GM19238 (cell line): ENCODE results near the gene ASTN1.
"Not testable (repeated sequence)": the region's sequence is repeated elsewhere in the genome, so short reads cannot be mapped to it uniquely, and the experiment has no call there.

ENCODE experiments used
- DNase-seq: peaks from one replicate; pipeline ENCODE4 v3.0.0; 2011; ENCODE audit warnings: low spot score; ENCODE audit not compliant: insufficient read length

Gene ASTN1

DNA sequence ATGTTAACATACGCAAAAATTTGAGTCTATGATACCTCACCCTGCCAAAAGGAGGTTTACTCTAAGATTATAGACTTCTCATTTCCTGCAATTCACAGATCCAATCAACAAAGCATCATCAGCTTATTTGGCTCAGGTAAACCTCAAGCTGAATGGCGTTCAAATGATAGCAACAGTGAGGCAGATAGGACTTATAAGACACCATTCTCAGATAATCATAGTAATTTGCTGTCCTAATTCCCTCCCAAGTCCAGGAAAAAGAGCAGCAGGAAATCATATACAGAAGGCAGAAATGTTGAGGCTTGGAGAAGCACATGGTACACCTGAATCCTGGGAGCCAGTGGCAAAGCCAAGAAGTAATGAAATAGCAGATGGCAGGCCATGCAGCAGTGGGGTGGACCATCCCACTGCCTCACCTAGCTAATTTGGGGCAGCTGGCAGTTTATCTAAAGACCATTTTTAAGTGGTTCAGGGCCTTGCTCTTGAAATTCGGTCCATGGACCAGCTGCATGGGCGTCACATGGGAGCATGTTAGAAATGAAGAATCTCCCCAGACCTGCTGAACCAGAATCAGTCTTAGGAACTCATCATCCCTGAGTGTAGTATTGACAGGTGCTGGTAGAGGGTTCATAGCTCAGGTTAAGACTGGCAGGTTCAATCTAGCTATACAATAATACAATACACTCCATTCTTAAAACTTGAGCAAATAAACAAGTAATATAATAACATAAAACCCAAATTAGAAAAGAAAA, 57.7 kb downstream of the ASTN1 start:
- DNase-seq = no peak

DNA sequence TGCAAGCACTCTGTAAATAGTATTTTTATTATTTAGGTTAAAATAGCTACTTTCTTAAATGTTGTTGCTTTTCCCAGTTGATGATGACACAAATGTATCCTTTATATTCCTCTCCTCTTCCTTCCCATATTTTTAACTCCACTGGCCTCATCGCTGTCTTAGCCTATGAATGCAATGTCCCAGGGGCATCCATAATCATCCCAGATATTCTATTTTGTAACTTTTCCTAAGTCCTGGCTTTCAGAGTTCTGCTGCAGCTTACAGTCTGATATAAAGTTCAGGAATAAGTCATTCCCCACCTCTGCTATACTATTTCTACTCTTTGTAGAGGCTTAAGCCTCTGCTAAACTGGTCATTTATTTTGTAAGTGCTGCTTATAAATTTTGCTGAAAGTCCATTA, 58.3 kb downstream of the ASTN1 start:
- no peak for DNase-seq

DNA sequence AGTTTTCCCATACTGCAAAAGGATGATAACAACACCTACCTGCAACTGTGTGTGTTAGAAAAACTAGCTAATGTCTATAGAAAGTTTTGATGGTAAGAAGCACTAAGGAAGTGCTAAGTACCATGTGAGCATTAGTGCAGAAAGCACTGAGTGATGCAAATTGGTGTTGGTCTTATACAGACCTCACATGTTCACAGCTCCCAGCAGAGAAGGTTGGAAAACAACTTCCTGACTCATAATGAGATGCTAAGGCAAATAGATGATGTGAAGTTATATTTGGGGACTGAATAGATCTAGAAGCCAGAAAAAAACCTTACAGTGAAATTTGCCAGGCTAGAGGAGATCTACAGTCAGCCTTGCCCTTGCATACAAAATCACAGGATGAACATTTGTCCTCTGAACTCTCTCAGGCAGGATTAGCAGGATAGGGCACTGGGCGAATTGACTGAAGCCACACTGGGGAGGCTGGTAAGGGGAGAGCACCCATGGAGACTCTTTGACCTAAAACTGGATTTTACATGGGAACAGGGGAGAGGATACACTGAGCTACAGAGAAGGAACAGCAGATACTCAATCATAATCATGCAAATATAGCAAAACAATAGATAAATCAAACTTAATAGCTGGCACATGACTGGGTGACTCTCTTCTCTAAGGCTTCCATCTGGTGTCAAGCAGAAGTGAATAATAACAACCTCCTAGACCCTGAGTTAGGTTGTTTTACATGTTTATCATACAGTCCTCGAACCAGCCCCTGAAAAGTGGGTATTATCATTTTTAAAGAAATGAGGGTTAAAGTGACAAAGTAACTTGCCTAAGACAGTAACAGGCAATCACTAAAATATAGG, 61.3 kb downstream of the ASTN1 start:
- DNase-seq = no peak

DNA sequence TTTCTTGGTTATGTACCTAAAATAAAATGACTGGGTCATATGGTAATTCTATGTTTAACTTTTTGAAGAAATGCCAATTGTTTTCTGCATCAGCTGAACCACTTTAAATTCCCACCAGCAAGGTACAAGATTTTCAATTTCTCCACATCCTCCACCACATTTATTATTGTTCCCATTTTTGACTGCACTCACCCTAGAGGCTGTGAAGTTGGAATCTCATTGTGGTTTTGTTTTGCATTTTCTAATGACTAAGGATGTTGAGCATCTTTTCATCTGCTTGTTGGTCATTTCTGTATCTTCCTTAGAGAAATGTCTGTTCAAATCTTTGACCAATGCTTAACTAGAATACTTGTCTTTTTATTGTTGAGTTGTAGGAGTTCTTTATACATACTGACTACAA, 72.5 kb downstream of the ASTN1 start:
- no peak for DNase-seq

DNA sequence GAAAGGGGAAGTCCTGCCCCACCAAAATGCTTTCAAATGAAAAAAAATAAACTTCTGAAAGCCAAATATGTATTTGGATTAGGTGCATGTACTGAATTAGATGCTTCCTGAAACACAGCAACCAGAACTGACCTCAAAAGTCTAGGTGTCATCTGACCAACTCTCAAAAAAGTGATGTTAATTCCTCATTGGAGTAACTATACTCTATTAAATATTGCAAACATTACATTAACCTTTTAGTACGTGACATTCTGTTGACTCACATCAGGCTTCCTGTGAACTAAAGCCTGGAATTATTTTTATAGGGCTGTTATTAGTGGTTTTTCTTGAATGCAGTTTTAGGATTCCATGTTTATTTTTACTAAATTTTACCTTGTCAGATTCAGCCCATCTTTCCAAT, 73.5 kb downstream of the ASTN1 start:
- DNase-seq = no peak

GRCh38 chr1:177088966-177089365, 75.5 kb downstream of the ASTN1 start:
- no peak for DNase-seq

DNA sequence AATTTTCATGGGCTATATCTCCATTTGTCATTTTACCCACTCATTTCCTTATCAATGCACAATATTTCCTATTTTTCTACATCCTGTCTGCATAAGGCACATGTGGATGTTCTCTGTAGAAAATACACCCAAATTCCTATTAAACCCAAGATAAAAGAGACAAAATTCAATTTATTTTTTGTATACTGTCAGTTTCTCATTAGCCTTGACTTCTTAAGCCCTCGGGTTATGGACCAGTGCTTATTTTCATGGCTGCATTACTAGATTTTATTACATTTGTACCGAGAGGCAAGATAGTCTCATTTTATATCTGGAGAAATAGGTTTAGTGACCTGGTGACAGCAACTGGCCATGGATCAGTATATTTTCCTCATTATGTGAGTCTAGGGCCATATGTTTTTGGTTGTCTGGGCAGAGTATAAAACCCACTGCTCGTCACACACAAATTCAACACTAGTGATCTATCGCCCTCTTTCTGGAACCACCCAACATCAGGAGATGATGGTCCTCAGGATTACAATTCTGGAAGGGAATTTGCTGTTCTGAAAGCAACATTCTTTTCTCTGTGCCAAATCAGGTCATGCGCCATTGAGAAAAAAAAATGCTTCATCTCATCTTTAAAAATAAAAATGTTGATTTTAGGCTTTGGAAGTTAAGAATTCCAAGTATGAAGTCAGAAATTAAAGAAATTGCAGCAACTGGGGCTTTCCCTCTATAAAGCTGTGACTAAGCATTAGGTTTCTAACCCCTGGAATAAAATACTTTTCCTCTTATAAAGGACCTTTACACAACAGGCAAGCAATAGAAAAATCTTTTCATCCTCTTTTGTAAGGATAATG, 81.4 kb downstream of the ASTN1 start:
- DNase-seq = no peak

DNA sequence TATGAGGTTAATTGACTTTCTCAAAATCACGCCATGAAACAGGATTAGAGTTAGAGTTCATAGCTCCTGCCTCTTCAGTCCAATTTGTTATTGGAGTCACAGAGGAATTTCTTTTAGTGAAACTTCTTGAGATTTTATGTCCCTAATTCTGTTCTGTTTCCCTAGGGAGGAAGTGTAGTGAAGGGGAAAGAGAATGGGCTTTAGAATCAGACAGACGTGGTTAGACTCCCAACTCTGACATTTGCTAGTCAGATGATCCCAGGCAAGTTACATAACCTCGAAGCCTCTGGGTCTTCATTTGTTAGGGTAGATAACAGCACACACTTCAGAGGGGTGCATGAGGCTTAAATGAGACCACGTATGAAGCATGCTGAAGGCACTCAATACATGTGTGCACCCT, 83.9 kb downstream of the ASTN1 start:
- DNase-seq = no peak

- no peak for DNase-seq
Measured at GRCh38 chr1:177077734-177078499, 86.6 kb downstream of the ASTN1 start.

DNA sequence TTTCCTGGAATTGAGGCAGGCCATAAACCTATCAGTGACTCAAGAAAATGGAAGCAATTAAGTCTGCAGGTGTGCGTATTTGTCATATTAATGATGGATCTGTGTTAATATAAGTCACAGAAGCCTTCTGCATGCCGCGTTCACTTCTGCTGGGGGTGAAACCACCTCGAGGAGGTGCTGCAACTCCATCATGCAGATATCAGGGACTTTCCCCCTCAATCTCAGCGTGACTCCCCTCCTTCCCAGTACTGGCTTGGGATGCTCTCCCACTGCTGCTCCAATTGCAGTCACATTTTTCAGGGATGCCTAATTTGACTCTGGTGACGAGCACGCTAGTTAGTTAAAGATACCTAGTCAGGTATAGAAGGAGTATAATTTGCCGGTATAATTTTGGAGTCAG, 87.5 kb downstream of the ASTN1 start:
- DNase-seq = no peak

- DNase-seq = not testable (repeated sequence)
Measured at GRCh38 chr1:177074811-177075210, 89.7 kb downstream of the ASTN1 start.

GRCh38 chr1:177069490-177069889, 95.0 kb downstream of the ASTN1 start:
- no peak for DNase-seq

- DNase-seq = no peak
Measured at GRCh38 chr1:177067752-177068410, 96.6 kb downstream of the ASTN1 start.

DNA sequence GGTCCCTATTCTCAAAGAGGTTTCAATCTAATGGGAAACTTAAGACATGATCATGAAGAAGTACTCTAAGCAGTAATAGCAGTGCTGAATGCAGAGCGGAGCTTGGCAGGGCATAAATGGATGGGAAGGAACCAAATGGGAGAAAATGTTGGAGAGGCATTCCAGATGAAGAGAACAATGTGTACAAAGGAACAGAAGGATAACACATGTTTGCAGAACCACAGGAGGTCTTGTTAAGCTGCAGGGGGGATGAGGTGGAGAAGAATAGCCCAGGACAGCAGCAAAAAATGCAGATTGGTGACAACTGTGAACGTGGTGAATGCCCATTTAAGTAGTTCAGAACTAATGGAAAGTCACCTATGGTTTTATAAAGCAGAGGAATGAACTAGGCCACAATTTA, 99.1 kb downstream of the ASTN1 start:
- no peak for DNase-seq

- DNase-seq = no peak
Measured at GRCh38 chr1:177063648-177064047, 100.9 kb downstream of the ASTN1 start.

- DNase-seq = no peak
Measured at GRCh38 chr1:177054542-177054941, 110.0 kb downstream of the ASTN1 start.

DNA sequence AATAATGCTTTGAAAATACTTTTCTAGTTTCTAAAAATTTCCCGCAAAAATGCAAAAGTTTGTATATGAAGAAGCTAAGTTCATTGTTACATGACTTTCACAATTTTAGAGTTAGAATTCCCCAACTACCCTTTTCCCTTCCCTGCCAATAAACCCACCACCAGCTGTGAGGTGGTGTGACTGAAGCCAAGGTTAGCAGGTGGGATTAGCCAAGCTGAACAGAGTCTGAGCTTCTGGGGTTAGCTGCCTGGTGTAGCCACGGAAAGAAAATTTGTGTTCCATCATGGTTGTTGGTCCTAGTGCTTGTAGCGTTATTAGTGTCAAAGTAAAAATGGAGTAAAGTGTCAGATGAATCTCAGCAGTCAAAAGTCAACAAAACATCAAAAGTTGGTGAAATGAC, 110.9 kb downstream of the ASTN1 start:
- no peak for DNase-seq

DNA sequence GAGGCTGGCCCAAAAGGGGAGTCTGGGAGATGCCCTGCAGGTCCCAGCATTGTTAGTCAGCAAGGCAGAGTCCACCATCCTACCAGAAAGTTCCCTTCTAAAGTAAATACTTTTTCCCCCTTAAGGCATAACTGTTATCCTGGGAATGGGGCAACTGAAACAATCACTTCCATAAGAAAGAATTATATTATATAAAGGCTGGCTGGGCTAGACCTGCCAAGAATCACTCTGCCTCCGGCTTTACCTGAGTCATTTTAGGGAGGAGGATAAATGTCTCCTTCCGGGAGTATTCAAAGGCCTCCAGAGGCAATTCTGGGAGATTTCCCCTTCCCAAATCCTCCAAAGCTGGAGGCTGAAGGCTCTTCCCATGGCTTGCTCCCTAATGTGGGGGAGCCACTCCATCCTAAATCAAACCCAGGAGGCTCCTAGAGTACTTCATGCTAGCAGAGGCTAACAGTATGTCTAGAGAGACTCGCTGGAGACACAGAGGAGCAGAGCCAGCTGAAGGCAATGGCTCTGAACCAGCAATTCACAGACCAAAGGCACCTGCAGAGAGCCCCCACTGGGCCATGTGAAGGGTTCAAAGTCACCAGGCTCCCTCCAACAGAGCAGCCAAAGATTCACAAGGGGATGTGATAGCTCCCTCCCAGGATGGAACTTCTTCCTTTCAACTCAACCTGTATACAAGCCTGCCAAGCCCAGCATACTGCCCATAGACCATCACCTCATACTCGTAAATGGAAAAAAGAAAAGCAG, 116.0 kb downstream of the ASTN1 start:
- DNase-seq = no peak

GRCh38 chr1:177045151-177045550, 119.4 kb downstream of the ASTN1 start:
- no peak for DNase-seq

- no peak for DNase-seq
Measured at GRCh38 chr1:177044390-177044789, 120.1 kb downstream of the ASTN1 start.
